Fibroblast of mammary gland (primary cell): ENCODE data around the gene LRRC10.

Source experiments
- DNase-seq: peaks from one replicate; pipeline ENCODE4 v3.0.0-alpha.2; 2010; ENCODE audit warnings: low read depth
- H3K4me3 ChIP-seq: 2 replicates; pipeline ENCODE4 v1.5.1; 2011; ENCODE audit warnings: low read depth, mild to moderate bottlenecking, low read length, moderate library complexity; ENCODE audit not compliant: control insufficient read depth
- TF ChIP-seq, protein P1 (sequence below): conservative IDR thresholded peaks from 2 replicates; pipeline ENCODE4 v1.5.1; 2011; ENCODE audit warnings: low read depth, low read length, inconsistent platforms; ENCODE audit not compliant: control insufficient read depth, insufficient read depth

LRRC10 gene

DNA sequence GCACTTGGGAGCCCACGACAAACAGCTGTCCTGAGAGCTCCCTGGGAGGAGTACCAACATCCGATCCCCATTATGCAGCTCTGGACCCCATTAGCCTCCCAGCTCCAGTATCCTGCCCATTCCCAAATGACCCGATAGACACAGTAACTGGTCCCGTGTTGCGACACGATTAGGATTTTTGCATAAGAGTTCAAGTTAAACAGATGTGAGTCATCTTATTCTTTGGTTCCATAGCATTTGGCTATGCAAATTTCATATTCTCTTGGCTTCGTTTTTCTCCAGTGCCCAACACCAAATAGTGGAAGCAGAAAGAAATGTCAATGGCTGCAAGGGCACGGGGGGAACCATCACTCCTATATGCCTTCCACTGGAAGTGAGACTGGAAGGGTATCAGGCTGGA, 43.0 kb upstream of the LRRC10 start:
- H3K4me3 ChIP-seq: no peak overlapping the region
- peak; percentile 71 for DNase-seq
- TF ChIP-seq, protein P1, sequence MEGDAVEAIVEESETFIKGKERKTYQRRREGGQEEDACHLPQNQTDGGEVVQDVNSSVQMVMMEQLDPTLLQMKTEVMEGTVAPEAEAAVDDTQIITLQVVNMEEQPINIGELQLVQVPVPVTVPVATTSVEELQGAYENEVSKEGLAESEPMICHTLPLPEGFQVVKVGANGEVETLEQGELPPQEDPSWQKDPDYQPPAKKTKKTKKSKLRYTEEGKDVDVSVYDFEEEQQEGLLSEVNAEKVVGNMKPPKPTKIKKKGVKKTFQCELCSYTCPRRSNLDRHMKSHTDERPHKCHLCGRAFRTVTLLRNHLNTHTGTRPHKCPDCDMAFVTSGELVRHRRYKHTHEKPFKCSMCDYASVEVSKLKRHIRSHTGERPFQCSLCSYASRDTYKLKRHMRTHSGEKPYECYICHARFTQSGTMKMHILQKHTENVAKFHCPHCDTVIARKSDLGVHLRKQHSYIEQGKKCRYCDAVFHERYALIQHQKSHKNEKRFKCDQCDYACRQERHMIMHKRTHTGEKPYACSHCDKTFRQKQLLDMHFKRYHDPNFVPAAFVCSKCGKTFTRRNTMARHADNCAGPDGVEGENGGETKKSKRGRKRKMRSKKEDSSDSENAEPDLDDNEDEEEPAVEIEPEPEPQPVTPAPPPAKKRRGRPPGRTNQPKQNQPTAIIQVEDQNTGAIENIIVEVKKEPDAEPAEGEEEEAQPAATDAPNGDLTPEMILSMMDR: no peak

DNA sequence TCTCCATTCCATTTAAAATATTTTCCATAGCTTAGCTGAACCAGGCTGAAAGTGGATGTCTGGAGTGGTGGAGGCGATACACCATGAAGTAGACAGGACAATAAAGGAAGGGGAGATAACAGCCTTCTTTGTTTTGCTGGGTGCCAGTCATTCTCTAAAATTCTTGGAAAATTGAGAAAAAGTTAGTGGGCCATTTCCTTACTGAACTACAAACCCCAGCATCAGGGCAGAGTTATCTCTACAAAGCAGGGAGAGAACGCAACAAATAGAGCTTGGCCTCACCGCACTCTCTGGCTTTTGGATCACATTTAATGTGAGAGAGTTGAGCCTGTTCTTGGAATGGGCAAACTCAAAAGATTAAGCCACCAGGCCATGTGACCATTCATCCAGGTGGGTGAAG, 41.2 kb upstream of the LRRC10 start:
- DNase-seq: no peak
- no peak overlapping the region for H3K4me3 ChIP-seq
- TF ChIP-seq, protein P1: no peak

DNA sequence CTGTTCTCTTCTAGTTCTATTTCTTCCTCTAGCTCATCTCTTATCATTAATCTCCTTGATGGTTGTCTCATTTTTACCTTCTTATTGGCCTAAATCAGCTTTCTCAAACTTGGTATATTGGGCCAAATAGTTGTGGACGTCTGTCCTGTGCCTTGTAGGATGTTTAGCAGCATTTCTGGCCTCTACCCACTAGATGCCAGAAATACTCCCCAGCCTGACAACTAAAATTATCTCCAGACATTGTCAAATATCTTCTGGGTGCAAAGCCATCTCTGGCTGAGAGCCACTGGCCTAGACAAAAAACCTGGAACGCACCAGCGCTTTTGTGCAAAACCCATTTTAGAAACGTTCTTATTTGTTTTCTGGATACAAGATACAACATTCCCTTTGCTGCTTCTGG, 38.8 kb upstream of the LRRC10 start:
- no peak for DNase-seq
- H3K4me3 ChIP-seq: no peak overlapping the region
- TF ChIP-seq, protein P1: no peak

DNA sequence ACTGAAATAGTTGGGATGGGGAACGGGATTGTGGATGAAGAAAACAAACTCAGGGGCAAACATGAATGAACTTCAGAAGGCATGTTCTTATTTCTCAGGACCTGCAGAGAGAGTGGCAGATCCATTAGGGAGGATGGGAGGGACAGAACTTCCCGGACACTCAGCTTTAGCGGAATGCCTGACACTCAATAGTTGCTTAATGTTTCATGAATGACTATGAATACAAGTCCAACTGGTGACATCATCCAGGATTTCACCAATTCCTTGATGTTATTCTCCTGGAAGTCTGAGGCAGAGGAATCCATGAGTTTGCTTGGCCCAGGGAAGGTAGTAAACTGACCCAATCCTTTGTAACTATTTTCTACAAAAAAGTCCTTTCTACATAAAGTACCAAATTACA, 37.8 kb upstream of the LRRC10 start:
- peak; percentile 95 for DNase-seq
- H3K4me3 ChIP-seq: no peak overlapping the region
- TF ChIP-seq, protein P1: no peak

DNA sequence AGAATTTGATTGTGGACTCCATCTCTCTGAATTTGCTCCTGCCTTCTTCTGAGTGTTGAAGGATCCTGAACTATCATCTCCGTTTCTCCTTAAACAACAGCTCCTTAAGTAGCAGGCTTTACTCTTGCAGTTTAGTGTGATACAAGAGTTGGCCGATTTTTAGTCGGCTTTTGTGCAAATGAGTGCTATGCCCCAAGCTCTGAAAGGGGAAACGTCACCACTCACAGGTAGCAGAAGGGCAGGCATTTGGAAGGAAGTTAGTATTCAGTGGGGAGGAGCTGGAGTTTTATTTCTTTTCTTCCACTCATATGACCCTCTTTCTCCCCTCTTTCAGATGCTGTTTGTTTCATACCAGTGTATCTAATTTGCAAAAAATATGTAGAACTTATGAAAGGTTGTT, 36.5 kb upstream of the LRRC10 start:
- H3K4me3 ChIP-seq: no peak overlapping the region
- TF ChIP-seq, protein P1: no peak
- DNase-seq: no peak

DNA sequence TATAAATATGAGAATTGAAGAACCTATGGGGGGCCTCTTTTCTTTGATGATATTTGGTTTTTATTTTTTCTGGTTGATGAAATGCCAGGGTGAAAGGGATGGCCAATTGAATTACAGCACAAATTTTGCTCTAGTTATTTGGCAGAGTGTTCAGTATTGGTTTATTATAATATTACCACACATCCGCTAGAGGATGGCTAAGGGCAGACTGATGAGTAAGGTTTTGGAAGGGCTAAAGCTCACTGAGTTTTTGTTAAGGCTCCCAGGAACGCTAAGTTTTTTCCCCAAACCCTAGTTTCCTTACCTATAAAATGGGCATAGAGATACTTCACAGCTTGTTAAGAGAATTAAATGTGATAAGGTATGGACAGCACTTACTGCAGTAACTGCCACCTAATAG, 34.3 kb upstream of the LRRC10 start:
- H3K4me3 ChIP-seq: no peak overlapping the region
- DNase-seq: peak; percentile 67
- TF ChIP-seq, protein P1: no peak

DNA sequence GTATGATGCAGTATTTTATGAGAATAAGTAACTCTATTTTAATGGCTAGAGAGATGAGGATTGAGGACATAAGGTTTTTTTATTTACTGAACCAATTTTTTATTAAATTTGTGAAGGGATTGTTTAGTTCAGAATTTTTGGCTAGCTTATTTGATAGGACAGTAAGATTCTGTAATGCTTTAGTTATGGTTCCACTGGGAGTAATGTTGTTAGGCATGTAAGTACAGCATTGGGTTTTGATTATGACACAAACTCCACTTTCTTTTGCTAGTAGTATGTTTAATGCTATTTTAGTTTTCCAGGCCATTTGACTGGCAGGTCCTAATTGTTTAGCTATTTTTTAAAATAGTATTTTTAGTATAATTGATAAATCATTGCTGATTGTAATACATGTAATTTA, 33.8 kb upstream of the LRRC10 start:
- TF ChIP-seq, protein P1: no peak

More for the DNA sequence above, 33.8 kb upstream of the LRRC10 start:
- no peak for DNase-seq
- H3K4me3 ChIP-seq: no peak overlapping the region
